Osteoblast (primary cell): ENCODE measurements around the gene TMEM101. TPM values are rescaled to one million over a fixed set of nuclear protein-coding genes. Genes with fewer than 3 reads are reported as not detected.
"Not testable (repeated sequence)": the region's sequence is repeated elsewhere in the genome, so short reads cannot be mapped to it uniquely, and the experiment has no call there.

Source experiments
- DNase-seq: peaks from one replicate; pipeline ENCODE4 v3.0.0; 2011; ENCODE audit warnings: low spot score, mixed read lengths; ENCODE audit not compliant: insufficient read length; ENCODE audit errors: missing footprints
- H2AFZ ChIP-seq: 2 replicates; pipeline ENCODE4 v1.6.0; 2011; ENCODE audit warnings: mild to moderate bottlenecking, low read length
- H3K27ac ChIP-seq: 2 replicates; pipeline ENCODE4 v1.5.1; 2011; ENCODE audit warnings: mild to moderate bottlenecking, low read depth, low read length, moderate library complexity
- H3K27me3 ChIP-seq: 2 replicates; pipeline ENCODE4 v1.6.0; 2012; ENCODE audit warnings: mild to moderate bottlenecking, control low read depth, inconsistent platforms, low read length, moderate library complexity; ENCODE audit not compliant: insufficient read depth
- H3K36me3 ChIP-seq: 2 replicates; pipeline ENCODE4 v1.5.1; 2011; ENCODE audit warnings: mild to moderate bottlenecking, low read length, control low read depth, moderate library complexity; ENCODE audit not compliant: insufficient read depth
- H3K4me1 ChIP-seq: 2 replicates; pipeline ENCODE4 v1.5.1; 2011; ENCODE audit warnings: mild to moderate bottlenecking, low read length, control low read depth, moderate library complexity; ENCODE audit not compliant: insufficient read depth
- H3K4me2 ChIP-seq: 2 replicates; pipeline ENCODE4 v1.6.0; 2011; ENCODE audit warnings: mild to moderate bottlenecking, low read length; ENCODE audit not compliant: insufficient read depth
- H3K4me3 ChIP-seq: fragments of 200-600 bp; sonication (generic); 3 replicates; pipeline ENCODE4 v1.5.1; 2012; ENCODE audit warnings: mild to moderate bottlenecking, low read length, inconsistent platforms; ENCODE audit not compliant: insufficient read depth
- H3K79me2 ChIP-seq: 2 replicates; pipeline ENCODE4 v1.6.0; 2012; ENCODE audit warnings: mild to moderate bottlenecking, low read length, control low read depth, inconsistent platforms; ENCODE audit not compliant: insufficient read depth
- H3K9me3 ChIP-seq: 2 replicates; pipeline ENCODE4 v1.5.1; 2011; ENCODE audit warnings: low read depth, low read length, control low read depth
- H4K20me1 ChIP-seq: 2 replicates; pipeline ENCODE4 v1.6.0; 2012; ENCODE audit warnings: mild to moderate bottlenecking, low read length, control low read depth; ENCODE audit not compliant: insufficient read depth
- total RNA-seq: library from RNA; depleted of rRNA; stranded (reverse); fragments of >200 nt; gene quantifications from 2 replicates; pipeline ENCODE4 v1.2.3, GENCODE V29; 2012
- TF ChIP-seq, protein P1 (sequence below): IDR thresholded peaks from 2 replicates; pipeline ENCODE4 v1.5.1; 2011; ENCODE audit warnings: mild to moderate bottlenecking, low read depth, low read length, moderate library complexity; ENCODE audit errors: extremely low read depth

TMEM101 gene
- total RNA-seq, 1 donor, result 47.8 TPM

- H3K4me1 ChIP-seq, result no peaks in the 10 kb centered on the region
- H3K27ac ChIP-seq, result no peak overlapping the region
- no peak overlapping the region for H3K4me2 ChIP-seq
- DNase-seq, result no peak
- H4K20me1 ChIP-seq, result no peaks in the 10 kb centered on the region
- H3K36me3 ChIP-seq, result no peaks in the 10 kb centered on the region
- peaks cover 39% of the 10 kb centered on the region for H3K27me3 ChIP-seq
- no peaks in the 10 kb centered on the region for H3K79me2 ChIP-seq
- H3K9me3 ChIP-seq, result no peaks in the 10 kb centered on the region
- H2AFZ ChIP-seq, result no peak overlapping the region
- TF ChIP-seq, protein P1, sequence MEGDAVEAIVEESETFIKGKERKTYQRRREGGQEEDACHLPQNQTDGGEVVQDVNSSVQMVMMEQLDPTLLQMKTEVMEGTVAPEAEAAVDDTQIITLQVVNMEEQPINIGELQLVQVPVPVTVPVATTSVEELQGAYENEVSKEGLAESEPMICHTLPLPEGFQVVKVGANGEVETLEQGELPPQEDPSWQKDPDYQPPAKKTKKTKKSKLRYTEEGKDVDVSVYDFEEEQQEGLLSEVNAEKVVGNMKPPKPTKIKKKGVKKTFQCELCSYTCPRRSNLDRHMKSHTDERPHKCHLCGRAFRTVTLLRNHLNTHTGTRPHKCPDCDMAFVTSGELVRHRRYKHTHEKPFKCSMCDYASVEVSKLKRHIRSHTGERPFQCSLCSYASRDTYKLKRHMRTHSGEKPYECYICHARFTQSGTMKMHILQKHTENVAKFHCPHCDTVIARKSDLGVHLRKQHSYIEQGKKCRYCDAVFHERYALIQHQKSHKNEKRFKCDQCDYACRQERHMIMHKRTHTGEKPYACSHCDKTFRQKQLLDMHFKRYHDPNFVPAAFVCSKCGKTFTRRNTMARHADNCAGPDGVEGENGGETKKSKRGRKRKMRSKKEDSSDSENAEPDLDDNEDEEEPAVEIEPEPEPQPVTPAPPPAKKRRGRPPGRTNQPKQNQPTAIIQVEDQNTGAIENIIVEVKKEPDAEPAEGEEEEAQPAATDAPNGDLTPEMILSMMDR, result no peak
- no peak overlapping the region for H3K4me3 ChIP-seq
Observed at GRCh38 chr17:43974382-43975266, 40.1 kb downstream of the TMEM101 start.

DNA sequence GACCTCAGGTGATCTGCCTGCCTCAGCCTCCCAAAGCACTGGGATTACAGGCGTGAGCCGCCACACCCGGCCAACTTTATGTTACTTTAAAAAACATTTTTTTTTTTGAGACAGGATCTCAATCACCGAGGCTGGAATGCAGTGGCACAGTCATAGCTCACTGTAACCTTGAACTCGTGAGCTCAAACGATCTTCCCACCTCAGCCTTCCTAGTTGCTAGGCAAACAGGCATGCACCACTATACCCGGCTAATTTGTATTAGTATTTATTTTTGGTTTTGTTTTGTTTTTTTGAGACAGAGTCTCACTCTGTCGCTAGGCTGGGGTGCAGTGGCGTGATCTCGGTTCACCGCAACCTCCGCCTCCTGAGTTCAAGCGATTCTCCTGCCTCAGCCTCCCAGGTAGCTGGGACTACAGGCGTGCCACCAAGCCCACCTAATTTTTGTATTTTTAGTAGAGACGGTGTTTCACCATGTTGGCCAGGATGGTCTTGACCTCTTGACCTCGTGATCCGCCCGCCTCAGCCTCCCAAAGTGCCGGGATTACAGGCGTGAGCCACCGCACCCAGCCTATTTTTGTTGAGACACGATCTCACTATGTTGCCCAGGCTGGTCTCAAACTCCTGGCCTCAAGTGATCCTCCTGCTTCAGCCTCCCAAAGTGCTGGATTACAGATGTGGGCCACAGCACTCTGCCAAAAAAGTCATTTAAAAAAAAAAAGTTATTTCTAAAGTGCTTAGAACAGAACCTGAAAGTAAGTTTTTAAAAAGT is 42.1 kb downstream of the TMEM101 start:
- not testable (repeated sequence) for H4K20me1 ChIP-seq, H3K79me2 ChIP-seq, H3K4me3 ChIP-seq, H3K36me3 ChIP-seq, H3K4me1 ChIP-seq, H3K9me3 ChIP-seq, H3K27ac ChIP-seq, H2AFZ ChIP-seq, DNase-seq, H3K4me2 ChIP-seq
- H3K27me3 ChIP-seq, result peaks cover 24% of the 10 kb centered on the region

GRCh38 chr17:43971436-43971835 is 43.3 kb downstream of the TMEM101 start:
- H3K4me3 ChIP-seq, H3K36me3 ChIP-seq, DNase-seq, H3K27ac ChIP-seq, H4K20me1 ChIP-seq, H2AFZ ChIP-seq, H3K4me1 ChIP-seq, H3K79me2 ChIP-seq, H3K9me3 ChIP-seq, H3K4me2 ChIP-seq: not testable (repeated sequence)
- peaks cover 14% of the 10 kb centered on the region for H3K27me3 ChIP-seq

DNA sequence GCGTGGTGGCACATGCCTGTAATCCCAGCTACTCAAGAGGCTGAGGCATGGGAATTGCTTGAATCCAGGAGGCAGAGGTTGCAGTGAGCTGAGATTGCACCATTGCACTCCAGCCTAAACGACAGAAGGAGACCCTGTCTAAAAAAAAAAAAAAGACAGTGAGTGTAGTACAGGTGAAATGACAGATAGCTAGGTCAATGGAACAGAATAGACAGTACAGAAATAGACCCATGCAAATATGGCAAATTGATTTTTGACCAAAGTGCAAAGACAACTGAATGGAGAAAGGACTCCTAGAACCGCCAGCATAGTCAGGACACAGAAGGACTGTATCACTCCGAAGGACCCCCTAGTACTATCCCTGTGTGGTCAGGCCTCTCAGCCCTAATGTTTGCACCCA is 44.4 kb downstream of the TMEM101 start:
- H3K79me2 ChIP-seq, result no peaks in the 10 kb centered on the region
- H2AFZ ChIP-seq, result no peak overlapping the region
- H3K9me3 ChIP-seq, result no peaks in the 10 kb centered on the region
- no peaks in the 10 kb centered on the region for H4K20me1 ChIP-seq
- peaks cover 5% of the 10 kb centered on the region for H3K4me1 ChIP-seq
- H3K4me2 ChIP-seq, result no peak overlapping the region
- no peaks in the 10 kb centered on the region for H3K36me3 ChIP-seq
- peaks cover 14% of the 10 kb centered on the region for H3K27me3 ChIP-seq
- DNase-seq, result no peak
- H3K27ac ChIP-seq, result no peak overlapping the region
- H3K4me3 ChIP-seq, result no peak overlapping the region
- TF ChIP-seq, protein P1, result no peak
